HepG2 (cell line): ENCODE results near the gene NAV2. TPM values are rescaled to one million over a fixed set of nuclear protein-coding genes. Genes with fewer than 3 reads are reported as not detected.

ENCODE experiments used
- ARID4A ChIP-seq: sonication (generic); formaldehyde crosslinking; IDR thresholded peaks from 2 replicates; pipeline ENCODE4 v1.5.0; 2020; ENCODE audit warnings: mild to moderate bottlenecking, missing genetic modification reagents, borderline replicate concordance
- DBP ChIP-seq: sonication (generic); formaldehyde crosslinking; IDR thresholded peaks from 2 replicates; pipeline ENCODE4 v1.4.0; 2020; ENCODE audit warnings: missing genetic modification reagents; ENCODE audit errors: not compliant biosample characterization
- IKZF4 ChIP-seq: sonication (generic); formaldehyde crosslinking; IDR thresholded peaks from 2 replicates; pipeline ENCODE4 v1.5.1; 2020; ENCODE audit warnings: borderline replicate concordance, mild to moderate bottlenecking, low read depth, missing genetic modification reagents; ENCODE audit errors: not compliant biosample characterization
- KAT2B ChIP-seq: fragments of 150-350 bp; IDR thresholded peaks from 2 replicates; pipeline ENCODE4 v1.6.1; 2014; ENCODE audit warnings: low read depth, low read length, borderline replicate concordance
- KDM6A ChIP-seq: IDR thresholded peaks from 2 replicates; pipeline ENCODE4 v1.6.1; 2016; ENCODE audit warnings: low read depth
- MTERF4 ChIP-seq: sonication (generic); formaldehyde crosslinking; IDR thresholded peaks from 2 replicates; pipeline ENCODE4 v1.8.0; 2023; ENCODE audit warnings: mild to moderate bottlenecking, missing genetic modification reagents
- PRDM4 ChIP-seq: sonication (generic); formaldehyde crosslinking; IDR thresholded peaks from 2 replicates; pipeline ENCODE4 v1.9.0; 2021; ENCODE audit warnings: missing genetic modification reagents, borderline replicate concordance
- TERF1 ChIP-seq: sonication (generic); formaldehyde crosslinking; IDR thresholded peaks from 2 replicates; pipeline ENCODE4 v1.8.0; 2022; ENCODE audit warnings: mild to moderate bottlenecking, missing genetic modification reagents, moderate library complexity
- ZNF18 ChIP-seq: sonication (generic); formaldehyde crosslinking; IDR thresholded peaks from 2 replicates; pipeline ENCODE4 v1.8.0; 2022; ENCODE audit warnings: mild to moderate bottlenecking, missing genetic modification reagents; ENCODE audit not compliant: insufficient replicate concordance
- ZNF205 ChIP-seq: IDR thresholded peaks from 2 replicates; pipeline ENCODE4 v1.6.1; 2018; ENCODE audit warnings: missing biosample characterization, missing genetic modification reagents
- ZNF207 ChIP-seq: fragments of 450-650 bp; IDR thresholded peaks from 2 replicates; pipeline ENCODE4 v1.6.1; 2016; ENCODE audit warnings: antibody characterized with exemption, borderline replicate concordance
- ZNF501 ChIP-seq: sonication (generic); formaldehyde crosslinking; IDR thresholded peaks from 2 replicates; pipeline ENCODE4 v1.5.1; 2020; ENCODE audit warnings: mild to moderate bottlenecking, moderate library complexity, missing genetic modification reagents
- ZNF597 ChIP-seq: sonication (generic); formaldehyde crosslinking; IDR thresholded peaks from 2 replicates; pipeline ENCODE4 v1.5.0; 2020; ENCODE audit warnings: missing genetic modification reagents
- ZSCAN22 ChIP-seq: sonication (generic); formaldehyde crosslinking; IDR thresholded peaks from 2 replicates; pipeline ENCODE4 v1.4.0; 2020; ENCODE audit warnings: mild to moderate bottlenecking, missing genetic modification reagents
- polyA plus RNA-seq, 8 experiments: library from polyadenylated mRNA; depleted of rRNA in 3 of 8; stranded (reverse) in 7 of 8; unstranded in 1 of 8; fragments of >200 nt; fragmentation: Illumina TruSeq in 4 of 8; extraction: Trizol in 4 of 8; gene quantifications; 2 replicates each; pipeline versions ENCODE4 v1.2.1 to v1.2.3, GENCODE V29; 2011 to 2016; ENCODE audit warnings: low read depth in 4 of 8, missing spikeins in 1 of 8, mixed read lengths in 1 of 8; ENCODE audit not compliant: insufficient read depth in 1 of 8
- total RNA-seq, 5 experiments: library from RNA; depleted of rRNA; stranded (reverse); fragments of >200 nt; fragmentation: Illumina TruSeq; extraction: Trizol; gene quantifications; 2 replicates each; pipeline ENCODE4 v1.2.3, GENCODE V29; 2016; ENCODE audit warnings: low read depth in 1 of 5

Gene NAV2
- total and polyA plus RNA-seq, 2 of the 13 experiments (the other 11 are each of a cell fraction or from before 2014, with no cell fraction given) = 9.3 to 34.6 TPM

GRCh38 chr11:19978668-19979518, 266.3 kb downstream of the NAV2 start (continued):
- TF ChIP-seq ARID4A (CRISPR knock-in tag) = peak; percentile 16; the same call in 1 of the 2 replicates
- 0 out of 2 replicates have a peak, but pooled peaks have one; percentile 47 for TF ChIP-seq ZNF205 (CRISPR knock-in tag)
- no peak for TF ChIP-seq DBP (CRISPR knock-in tag)
- TF ChIP-seq PRDM4 = no peak
- TF ChIP-seq KDM6A = no peak; the same call in 1 of the 2 replicates
- TF ChIP-seq ZNF207 = no peak
- TF ChIP-seq MTERF4 (CRISPR knock-in tag) = no peak
- TF ChIP-seq ZNF597 (CRISPR knock-in tag) = no peak
- peak; percentile 64 for TF ChIP-seq ZNF18
- TF ChIP-seq ZSCAN22 (CRISPR knock-in tag) = no peak
- no peak for TF ChIP-seq ZNF501 (CRISPR knock-in tag)
- no peak for TF ChIP-seq IKZF4
- TF ChIP-seq TERF1 = no peak
- TF ChIP-seq KAT2B = no peak
